Measurements from ENCODE around the gene DLX2.

The DLX2 gene

DNA sequence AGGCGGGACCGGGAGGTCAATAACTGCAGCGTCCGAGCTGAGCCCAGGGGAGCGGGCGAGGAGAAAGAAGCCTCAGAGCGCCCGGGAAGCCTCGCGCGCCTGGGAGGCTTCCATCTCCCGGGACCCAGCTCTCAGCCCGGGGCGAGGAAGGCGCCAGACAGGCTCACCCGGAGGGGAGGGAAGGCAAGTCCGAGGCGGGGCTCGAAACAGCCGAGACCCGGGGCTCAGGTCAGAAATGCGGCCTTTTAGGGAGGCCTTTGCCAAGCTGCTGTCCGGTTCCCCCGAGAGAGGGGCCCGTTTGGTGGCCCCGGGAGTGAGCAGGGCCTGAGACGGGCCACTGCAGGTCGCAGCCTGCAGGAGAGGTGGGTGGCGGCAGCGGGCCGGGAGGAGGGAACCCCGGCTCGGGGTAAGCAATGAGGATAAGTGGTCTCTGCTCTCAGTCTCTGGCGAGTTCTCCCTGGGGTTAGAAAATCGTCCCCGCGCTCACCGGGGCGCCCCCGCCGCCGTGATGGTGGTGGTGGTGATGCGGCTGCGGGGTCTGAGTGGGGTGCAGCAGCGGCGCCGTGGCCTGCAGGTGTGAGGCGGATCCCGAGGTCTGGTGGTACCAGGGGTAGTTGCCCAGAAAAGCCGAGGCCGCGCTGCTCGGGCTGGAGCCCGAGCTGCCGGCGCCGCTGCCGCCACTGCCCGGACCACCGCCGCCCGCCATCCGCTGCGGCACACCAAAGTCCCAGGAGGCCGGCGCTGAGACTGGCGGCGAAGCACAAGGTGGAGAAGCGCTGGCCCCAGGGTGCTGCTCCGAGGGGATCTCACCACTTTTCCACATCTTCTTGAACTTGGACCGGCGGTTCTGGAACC lies 2.4 kb downstream of the DLX2 start:
- no peak for TF ChIP-seq GATA2 (IDR thresholded peaks at IDR 0.05; ENCODE audit: low read depth, low read length)
- no peak for TF ChIP-seq GATA3 (IDR thresholded peaks at IDR 0.05; ENCODE audit: low read depth, low read length)

DNA sequence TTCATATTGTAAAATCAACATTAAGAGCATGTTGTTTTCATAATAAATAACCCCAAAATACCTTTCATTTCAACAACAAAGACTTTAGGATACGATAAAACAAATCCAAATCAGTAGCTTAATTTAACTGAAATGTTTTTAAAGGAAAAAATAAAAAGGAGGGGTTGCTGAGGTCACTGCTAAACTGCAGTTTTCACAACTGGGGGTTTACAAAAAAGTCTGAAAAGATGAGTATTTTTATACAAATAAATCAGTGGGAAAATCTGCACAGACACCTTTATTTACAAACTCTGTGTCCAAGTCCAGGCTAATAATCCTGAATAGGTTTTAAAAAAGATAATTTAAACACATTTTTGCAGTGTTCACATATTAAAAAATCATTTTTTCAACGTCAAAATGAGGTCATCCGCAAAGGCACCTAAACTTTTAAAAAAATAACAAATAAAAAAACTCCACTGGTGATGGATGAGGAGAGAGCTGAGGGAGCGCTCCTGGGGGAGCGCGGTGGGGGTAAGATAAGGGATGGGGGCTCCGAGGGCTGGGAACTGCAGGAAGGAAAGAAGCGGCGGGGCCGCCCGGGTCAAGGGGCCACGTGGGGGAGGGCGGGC lies 3.1 kb downstream of the DLX2 start:
- TF ChIP-seq GATA3 (IDR thresholded peaks at IDR 0.05; ENCODE audit: low read depth, low read length) (no peak), GATA2 (IDR thresholded peaks at IDR 0.05; ENCODE audit: low read depth, low read length) (no peak)

GRCh38 chr2:172098650-172099471 lies 3.8 kb downstream of the DLX2 start:
- TF ChIP-seq GATA2 (IDR thresholded peaks at IDR 0.05; ENCODE audit: low read depth, low read length) (no peak), GATA3 (IDR thresholded peaks at IDR 0.05; ENCODE audit: low read depth, low read length) (no peak)

GRCh38 chr2:172098287-172098649 lies 4.4 kb downstream of the DLX2 start:
- TF ChIP-seq GATA3 (IDR thresholded peaks at IDR 0.05; ENCODE audit: low read depth, low read length) = no peak

DNA sequence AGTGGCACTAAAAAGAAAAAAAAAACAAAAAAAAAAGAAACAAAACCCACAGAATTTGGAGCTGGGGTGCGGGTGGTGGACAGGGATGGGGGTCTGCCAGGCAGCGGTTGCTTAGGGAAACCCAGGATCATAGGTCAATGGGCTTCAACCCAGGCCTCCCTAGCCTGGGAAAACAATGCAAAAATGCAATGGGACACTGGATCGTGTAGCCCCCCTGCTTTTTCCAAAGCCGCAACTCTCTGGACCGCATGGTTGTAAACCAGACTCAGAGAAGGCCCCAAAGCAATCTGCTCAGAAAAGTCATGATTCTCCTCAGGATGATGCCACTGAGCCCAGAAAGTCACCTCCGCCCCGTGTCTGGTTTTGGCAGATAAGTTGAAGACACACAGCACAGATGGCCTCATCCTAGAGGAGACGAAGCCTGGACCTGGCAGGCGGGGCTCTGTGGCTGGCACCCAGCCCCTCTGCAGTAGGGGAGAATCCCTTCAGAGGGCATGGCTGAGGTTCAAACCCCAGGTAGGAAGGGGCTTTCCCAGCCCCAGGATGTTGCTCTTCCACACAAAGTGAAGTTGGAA lies 5.1 kb downstream of the DLX2 start:
- TF ChIP-seq GATA2 (IDR thresholded peaks at IDR 0.05; ENCODE audit: low read depth, low read length) = no peak

GRCh38 chr2:172096626-172097547 lies 5.8 kb downstream of the DLX2 start:
- TF ChIP-seq GATA3 (IDR thresholded peaks at IDR 0.05; ENCODE audit: low read depth, low read length) = no peak
- TF ChIP-seq GATA2 (IDR thresholded peaks at IDR 0.05; ENCODE audit: low read depth, low read length) = no peak

DNA sequence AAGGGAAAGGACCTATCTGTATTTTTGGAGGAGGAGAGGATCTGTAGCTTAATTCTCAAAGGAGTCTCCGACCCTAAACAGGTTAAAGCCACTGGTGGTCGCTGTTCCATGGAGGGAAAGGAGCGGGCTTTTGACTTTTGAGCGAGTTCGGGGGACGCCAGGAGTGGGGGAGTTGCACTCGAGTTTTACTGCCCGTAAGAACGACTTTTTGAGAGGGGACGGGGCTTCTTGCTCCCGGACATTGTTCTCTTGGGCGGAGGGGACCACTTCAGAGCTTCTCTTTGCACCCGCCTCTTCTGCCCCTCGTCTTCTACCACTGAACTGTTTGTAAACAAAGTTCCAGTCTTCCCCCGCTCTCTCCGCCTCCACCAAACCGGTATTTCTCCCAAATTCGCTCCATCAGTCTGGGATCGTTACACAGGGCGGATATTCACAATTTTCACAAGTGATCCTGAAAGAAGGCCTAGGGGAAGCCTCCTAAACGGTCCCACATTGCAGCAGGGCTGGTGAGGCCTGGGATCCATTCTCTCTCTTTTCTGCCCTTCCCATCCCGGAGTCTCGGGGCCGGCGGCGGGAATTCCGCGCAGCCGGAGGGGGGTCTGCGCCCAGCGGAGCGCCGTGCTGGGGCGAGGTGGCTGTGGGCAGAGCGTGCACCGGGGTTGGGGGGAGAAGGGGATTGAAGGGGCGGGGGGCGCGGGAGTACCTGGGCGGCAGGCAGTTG lies 6.6 kb downstream of the DLX2 start:
- TF ChIP-seq GATA2 (IDR thresholded peaks at IDR 0.05; ENCODE audit: low read depth, low read length) = no peak
- TF ChIP-seq GATA3 (IDR thresholded peaks at IDR 0.05; ENCODE audit: low read depth, low read length) = no peak

- TF ChIP-seq GATA3 (IDR thresholded peaks at IDR 0.05; ENCODE audit: low read depth, low read length) (no peak), GATA2 (IDR thresholded peaks at IDR 0.05; ENCODE audit: low read depth, low read length) (no peak)
Measured at GRCh38 chr2:172095146-172095904, 7.4 kb downstream of the DLX2 start.

DNA sequence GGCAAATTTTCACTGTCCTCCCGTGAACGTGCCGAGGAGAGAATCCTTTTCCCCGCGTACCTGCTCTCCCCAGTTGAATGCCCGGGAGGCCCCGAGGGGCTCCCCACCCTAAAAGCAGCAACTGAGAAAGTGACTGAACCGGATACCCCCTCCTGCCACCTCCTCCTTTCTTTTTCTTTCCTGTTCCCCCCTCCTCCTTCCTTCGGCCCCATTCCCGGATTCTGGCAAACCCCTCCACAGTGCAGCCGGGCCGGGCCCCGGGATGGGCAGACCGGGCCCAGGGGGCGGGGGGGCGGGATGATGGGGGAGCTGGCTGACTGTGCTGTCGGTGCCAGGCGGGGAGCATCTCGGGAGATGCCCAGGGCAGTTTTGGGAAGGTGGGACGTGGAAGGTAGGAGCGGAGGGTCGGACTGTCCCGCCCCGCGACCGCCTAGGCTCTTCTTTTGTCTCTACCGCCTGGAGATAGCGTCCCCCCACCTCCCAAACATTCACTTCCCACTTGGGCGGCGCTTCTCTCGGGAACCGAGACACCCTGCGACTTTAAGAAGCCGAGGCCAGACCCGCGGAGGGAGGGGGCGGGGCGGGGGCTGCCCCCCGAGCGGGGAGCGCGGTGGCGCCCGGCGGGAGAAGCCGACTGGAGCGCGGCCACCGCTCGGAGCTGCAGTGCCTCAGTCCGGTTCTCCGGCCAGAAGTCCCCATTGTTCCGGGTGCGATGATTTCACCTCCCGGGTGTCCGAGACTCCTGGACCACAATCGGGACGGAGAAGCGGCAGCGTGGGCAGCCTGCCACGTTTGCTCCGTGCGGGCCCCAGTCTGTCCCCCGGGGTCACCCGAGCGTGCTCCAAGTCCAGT lies 8.2 kb downstream of the DLX2 start:
- TF ChIP-seq GATA2 (IDR thresholded peaks at IDR 0.05; ENCODE audit: low read depth, low read length) (no peak), GATA3 (IDR thresholded peaks at IDR 0.05; ENCODE audit: low read depth, low read length) (no peak)

- TF ChIP-seq GATA2 (IDR thresholded peaks at IDR 0.05; ENCODE audit: low read depth, low read length) = no peak
- no peak for TF ChIP-seq GATA3 (IDR thresholded peaks at IDR 0.05; ENCODE audit: low read depth, low read length)
Measured at GRCh38 chr2:172093416-172094293, 9.0 kb downstream of the DLX2 start.

Measured in SH-SY5Y (cell line).